Endothelial cell (in vitro differentiated cells): ENCODE results near the gene SORD. TPM values are rescaled to one million over a fixed set of nuclear protein-coding genes. Genes with fewer than 3 reads are reported as not detected.
A peak's percentile ranks its signal among the peaks of the same experiment; 100 is the strongest.
"Not testable (repeated sequence)": the region's sequence is repeated elsewhere in the genome, so short reads cannot be mapped to it uniquely, and the experiment has no call there.

Source experiments
- DNase-seq: peaks from one replicate; pipeline ENCODE4 v3.0.0; 2021; ENCODE audit warnings: low spot score
- H3K27ac Mint-ChIP-seq: one replicate; pipeline ENCODE4 v1.8.0; 2021; ENCODE audit warnings: mixed read lengths, inconsistent platforms; ENCODE audit not compliant: unreplicated experiment
- H3K27me3 Mint-ChIP-seq: one replicate; pipeline ENCODE4 v1.8.0; 2021; ENCODE audit warnings: mild to moderate bottlenecking, moderate library complexity, mixed read lengths, inconsistent platforms; ENCODE audit not compliant: unreplicated experiment
- H3K36me3 Mint-ChIP-seq: one replicate; pipeline ENCODE4 v1.8.0; 2021; ENCODE audit warnings: mild to moderate bottlenecking, low read depth, mixed read lengths, inconsistent platforms; ENCODE audit not compliant: unreplicated experiment
- H3K4me1 Mint-ChIP-seq: one replicate; pipeline ENCODE4 v1.8.0; 2021; ENCODE audit warnings: mild to moderate bottlenecking, mixed read lengths, inconsistent platforms; ENCODE audit not compliant: unreplicated experiment
- H3K4me3 Mint-ChIP-seq: one replicate; pipeline ENCODE4 v1.8.0; 2021; ENCODE audit warnings: mild to moderate bottlenecking, mixed read lengths, inconsistent platforms; ENCODE audit not compliant: unreplicated experiment
- H3K9me3 Mint-ChIP-seq: one replicate; pipeline ENCODE4 v1.8.0; 2021; ENCODE audit warnings: mixed read lengths, inconsistent platforms; ENCODE audit not compliant: unreplicated experiment
- long read RNA-seq: library from polyadenylated mRNA; unstranded; transcript quantifications from one replicate; pipeline ENCODE4 v2.0.0, GENCODE V29; 2020; ENCODE audit not compliant: unreplicated experiment
- total RNA-seq: library from RNA; stranded (reverse); fragmentation: NEBNext Ultra II Directional; extraction: Animal tissue kit (Norgen Biotek cat#: 25700); gene quantifications from one replicate; pipeline ENCODE4 v1.2.1, GENCODE V29; 2021; ENCODE audit not compliant: unreplicated experiment
- TF ChIP-seq, protein P1 (sequence below): fragments of 200-600 bp; sonication (generic); IDR thresholded peaks from one replicate; pipeline ENCODE4 v1.5.0; 2021; ENCODE audit warnings: antibody characterized with exemption; ENCODE audit not compliant: unreplicated experiment

The SORD gene
- total RNA-seq: 16.9 TPM
- long read RNA-seq, full-length matches to known transcripts: 22 of 24 reads
- long read RNA-seq, partial matches to known transcripts: 0 of 24 reads
- long read RNA-seq, other reads (novel, unspliced or antisense): 2 of 24 reads

GRCh38 chr15:45022871-45023658, at the start of gene SORD:
Gene SORD, plus strand, starts transcription at chr15:45023195. Its CDS starts 89 bp downstream, at chr15:45023284.
- DNase-seq: peak; percentile 95
- Mint-ChIP-seq H3K4me1 (peaks cover 29% of the 10 kb centered on the region), H3K27me3 (peaks cover 5% of the 10 kb centered on the region), H3K4me3 (peak within 1 kb of the TSS; percentile 81), H3K27ac (peak within 1 kb of the TSS; percentile 58), H3K9me3 (no peaks in the 10 kb centered on the region), H3K36me3 (no peaks in the 10 kb centered on the region)
- TF ChIP-seq, protein P1, sequence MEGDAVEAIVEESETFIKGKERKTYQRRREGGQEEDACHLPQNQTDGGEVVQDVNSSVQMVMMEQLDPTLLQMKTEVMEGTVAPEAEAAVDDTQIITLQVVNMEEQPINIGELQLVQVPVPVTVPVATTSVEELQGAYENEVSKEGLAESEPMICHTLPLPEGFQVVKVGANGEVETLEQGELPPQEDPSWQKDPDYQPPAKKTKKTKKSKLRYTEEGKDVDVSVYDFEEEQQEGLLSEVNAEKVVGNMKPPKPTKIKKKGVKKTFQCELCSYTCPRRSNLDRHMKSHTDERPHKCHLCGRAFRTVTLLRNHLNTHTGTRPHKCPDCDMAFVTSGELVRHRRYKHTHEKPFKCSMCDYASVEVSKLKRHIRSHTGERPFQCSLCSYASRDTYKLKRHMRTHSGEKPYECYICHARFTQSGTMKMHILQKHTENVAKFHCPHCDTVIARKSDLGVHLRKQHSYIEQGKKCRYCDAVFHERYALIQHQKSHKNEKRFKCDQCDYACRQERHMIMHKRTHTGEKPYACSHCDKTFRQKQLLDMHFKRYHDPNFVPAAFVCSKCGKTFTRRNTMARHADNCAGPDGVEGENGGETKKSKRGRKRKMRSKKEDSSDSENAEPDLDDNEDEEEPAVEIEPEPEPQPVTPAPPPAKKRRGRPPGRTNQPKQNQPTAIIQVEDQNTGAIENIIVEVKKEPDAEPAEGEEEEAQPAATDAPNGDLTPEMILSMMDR: no peak

GRCh38 chr15:44976183-44976582, 46.8 kb upstream of the SORD start:
- not testable (repeated sequence) for H3K4me1 Mint-ChIP-seq, H3K27me3 Mint-ChIP-seq, H3K4me3 Mint-ChIP-seq, H3K27ac Mint-ChIP-seq, H3K9me3 Mint-ChIP-seq, DNase-seq, H3K36me3 Mint-ChIP-seq

DNA sequence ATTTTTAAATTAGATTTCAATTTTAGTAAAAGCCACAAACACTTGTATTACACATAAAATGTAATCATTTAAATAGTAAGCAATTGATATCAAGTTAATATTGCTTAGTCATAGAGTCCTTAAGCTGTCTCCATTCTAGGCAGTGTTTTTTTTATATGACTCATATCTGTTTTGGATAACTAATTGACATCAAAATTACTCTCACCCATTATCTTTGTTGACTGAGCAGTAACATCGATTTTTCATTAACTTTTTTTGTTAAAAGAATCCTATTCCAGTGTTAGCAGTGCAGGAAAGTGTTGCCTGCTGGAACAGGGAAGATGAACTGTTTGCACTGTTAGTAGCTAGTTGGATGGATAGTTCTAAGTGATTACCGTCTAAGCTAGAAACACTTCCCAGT, 45.2 kb upstream of the SORD start:
- not testable (repeated sequence) for H3K9me3 Mint-ChIP-seq, H3K27ac Mint-ChIP-seq, H3K4me1 Mint-ChIP-seq, H3K4me3 Mint-ChIP-seq, H3K36me3 Mint-ChIP-seq, DNase-seq, H3K27me3 Mint-ChIP-seq

DNA sequence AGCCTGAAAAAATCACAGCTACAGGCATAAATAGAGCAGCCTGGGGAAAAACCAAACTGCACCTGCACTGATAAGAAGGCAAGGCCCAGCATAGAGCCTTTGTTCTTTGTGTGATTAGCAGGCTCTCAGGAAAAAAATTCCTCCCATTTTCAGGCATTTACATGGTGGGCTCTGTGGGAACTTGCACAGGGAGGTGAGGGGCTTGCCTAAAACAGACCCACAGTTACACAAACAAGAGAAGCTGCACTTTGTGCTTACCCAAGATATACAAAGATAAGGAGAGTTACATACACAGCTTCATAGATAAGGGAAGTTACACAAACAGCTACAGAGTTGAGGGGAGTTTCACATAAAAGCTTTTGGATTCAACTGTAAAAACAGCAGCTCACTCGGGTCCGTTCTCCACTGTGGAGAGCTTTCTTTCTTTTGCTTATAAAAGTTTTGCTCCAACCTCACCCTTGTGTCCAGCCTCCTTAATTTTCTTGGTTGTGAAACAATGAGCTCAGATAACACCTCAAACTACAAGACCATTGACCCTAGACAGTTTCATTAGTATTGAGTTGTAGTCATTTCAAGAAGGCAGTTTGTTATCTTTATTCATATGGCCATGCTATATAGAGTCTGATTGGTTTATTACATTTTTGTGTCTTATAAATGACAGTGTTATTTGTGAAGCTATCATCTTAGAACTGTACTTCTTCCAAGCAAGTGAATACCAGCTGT, 43.2 kb upstream of the SORD start:
- not testable (repeated sequence) for H3K9me3 Mint-ChIP-seq, H3K27ac Mint-ChIP-seq, H3K4me1 Mint-ChIP-seq, H3K27me3 Mint-ChIP-seq, H3K36me3 Mint-ChIP-seq, DNase-seq, H3K4me3 Mint-ChIP-seq

GRCh38 chr15:44984144-44984543, 38.9 kb upstream of the SORD start:
- not testable (repeated sequence) for H3K27ac Mint-ChIP-seq, H3K4me1 Mint-ChIP-seq, H3K4me3 Mint-ChIP-seq, H3K27me3 Mint-ChIP-seq, H3K36me3 Mint-ChIP-seq, H3K9me3 Mint-ChIP-seq, DNase-seq

GRCh38 chr15:44986346-44987055, 36.5 kb upstream of the SORD start:
- H3K36me3 Mint-ChIP-seq, DNase-seq, H3K9me3 Mint-ChIP-seq, H3K4me1 Mint-ChIP-seq, H3K4me3 Mint-ChIP-seq, H3K27ac Mint-ChIP-seq, H3K27me3 Mint-ChIP-seq: not testable (repeated sequence)

- DNase-seq, H3K36me3 Mint-ChIP-seq, H3K9me3 Mint-ChIP-seq, H3K4me1 Mint-ChIP-seq, H3K4me3 Mint-ChIP-seq, H3K27ac Mint-ChIP-seq, H3K27me3 Mint-ChIP-seq: not testable (repeated sequence)
Observed at GRCh38 chr15:44987711-44988110, 35.3 kb upstream of the SORD start.

- not testable (repeated sequence) for H3K9me3 Mint-ChIP-seq
Observed at GRCh38 chr15:44988184-44988869, 34.7 kb upstream of the SORD start.

DNA sequence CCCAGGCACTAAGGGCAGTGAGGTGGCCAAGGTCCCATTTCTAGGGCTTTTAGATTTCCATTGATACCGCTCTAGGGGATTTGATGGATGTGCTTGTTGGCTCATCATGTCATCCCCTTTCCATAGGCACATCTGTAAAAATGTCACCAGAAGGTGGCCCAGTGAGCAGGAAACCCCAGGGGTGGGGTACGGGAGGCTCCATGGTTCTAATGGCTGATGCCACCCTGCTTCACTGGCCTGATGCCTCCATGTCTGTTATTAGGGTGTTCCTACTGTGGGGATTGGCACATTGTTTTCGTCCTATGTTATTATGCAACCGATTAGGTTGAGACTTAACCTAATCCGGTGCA, 34.1 kb upstream of the SORD start:
- H3K4me1 Mint-ChIP-seq, H3K36me3 Mint-ChIP-seq, H3K27ac Mint-ChIP-seq: not testable (repeated sequence)

More at GRCh38 chr15:44988184-44988869, 34.7 kb upstream of the SORD start:
- H3K4me3 Mint-ChIP-seq, H3K27me3 Mint-ChIP-seq, H3K36me3 Mint-ChIP-seq, H3K27ac Mint-ChIP-seq, DNase-seq, H3K4me1 Mint-ChIP-seq: not testable (repeated sequence)

GRCh38 chr15:44997632-44998031, 25.4 kb upstream of the SORD start:
- not testable (repeated sequence) for H3K27ac Mint-ChIP-seq

More for the DNA sequence above, 34.1 kb upstream of the SORD start:
- not testable (repeated sequence) for H3K9me3 Mint-ChIP-seq, H3K27me3 Mint-ChIP-seq, H3K4me3 Mint-ChIP-seq, DNase-seq

More at GRCh38 chr15:44997632-44998031, 25.4 kb upstream of the SORD start:
- H3K9me3 Mint-ChIP-seq, H3K36me3 Mint-ChIP-seq, DNase-seq, H3K27me3 Mint-ChIP-seq, H3K4me1 Mint-ChIP-seq, H3K4me3 Mint-ChIP-seq: not testable (repeated sequence)
